Measurements from ENCODE around the gene GSK3B. TPM values are rescaled to one million over a fixed set of nuclear protein-coding genes. Genes with fewer than 3 reads are reported as not detected.
"Not testable (repeated sequence)": the region's sequence is repeated elsewhere in the genome, so short reads cannot be mapped to it uniquely, and the experiment has no call there.

GSK3B gene
- total RNA-seq, 2 donors from 2014 or later, result 57.3 to 59.8 TPM

DNA sequence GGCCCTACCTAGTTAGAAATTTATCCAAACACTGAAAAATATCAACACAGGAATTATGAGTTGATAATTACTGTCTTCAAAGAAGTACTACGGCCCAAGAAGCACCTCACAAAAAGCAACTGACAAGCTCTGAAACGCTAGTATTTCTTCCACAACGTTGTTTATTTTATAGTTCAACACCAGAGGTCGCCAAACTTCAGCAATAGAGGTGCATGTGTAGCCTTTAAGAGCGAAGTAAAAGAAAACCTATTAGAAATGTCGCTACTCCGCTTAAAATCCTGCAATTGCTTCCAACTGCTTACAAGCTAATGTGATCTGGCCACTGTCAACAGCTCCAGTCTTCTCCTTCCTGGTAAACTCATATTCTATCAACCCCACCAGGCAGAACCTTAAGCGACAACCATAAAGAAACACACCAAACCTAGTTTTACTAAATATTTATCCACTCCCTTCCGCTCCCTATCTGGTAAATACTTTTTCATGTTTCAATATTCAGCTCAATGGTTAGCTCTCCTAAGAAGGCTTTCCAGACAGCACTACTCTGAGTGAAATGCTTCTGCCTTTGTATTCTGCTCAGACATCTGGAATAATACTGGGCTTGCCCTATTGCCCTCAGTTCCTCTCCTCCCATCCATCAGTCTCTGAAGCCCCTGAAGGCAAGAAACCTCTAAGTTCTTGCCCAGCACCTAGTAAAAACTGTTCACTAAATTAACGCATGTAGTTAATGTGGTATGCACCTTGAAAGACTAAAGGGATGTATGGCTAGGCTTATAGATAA is 202.1 kb downstream of the GSK3B start:
- 46 to 52% methylated on average over 8 to 10 of the region's 10 CpGs for WGBS, 2 experiments (ENCODE audit: insufficient coverage in 1 of 2, insufficient read length in 1 of 2)
- Histone ChIP-seq H3K27ac (ENCODE audit: low read depth, low read length) (peak overlapping the region; percentile 38), H3K9me3 (ENCODE audit: control insufficient read depth, low read length) (peaks cover 33% of the 10 kb centered on the region), H3K27me3 (ENCODE audit: control insufficient read depth, insufficient read depth, low read length, poor library complexity, severe bottlenecking) (no peaks in the 10 kb centered on the region), H3K36me3 (ENCODE audit: control insufficient read depth, insufficient read depth, low read length) (peaks cover 56% of the 10 kb centered on the region), H3K9ac (ENCODE audit: extremely low read depth, low read length, poor library complexity, severe bottlenecking) (no peak overlapping the region), H3K4me3 (ENCODE audit: low read length) (no peak overlapping the region), H3K4me1 (ENCODE audit: control insufficient read depth, insufficient read depth, low read length) (no peaks in the 10 kb centered on the region)
- Mint-ChIP-seq H3K27me3 (ENCODE audit: insufficient read depth) (no peaks in the 10 kb centered on the region), H3K36me3 (ENCODE audit: low read depth) (peaks cover 40% of the 10 kb centered on the region), H3K27ac (no peak overlapping the region), H3K9me3 (peaks cover 32% of the 10 kb centered on the region), H3K4me3 (no peak overlapping the region), H3K4me1 (peaks cover 4% of the 10 kb centered on the region)
- TF ChIP-seq, protein P1, sequence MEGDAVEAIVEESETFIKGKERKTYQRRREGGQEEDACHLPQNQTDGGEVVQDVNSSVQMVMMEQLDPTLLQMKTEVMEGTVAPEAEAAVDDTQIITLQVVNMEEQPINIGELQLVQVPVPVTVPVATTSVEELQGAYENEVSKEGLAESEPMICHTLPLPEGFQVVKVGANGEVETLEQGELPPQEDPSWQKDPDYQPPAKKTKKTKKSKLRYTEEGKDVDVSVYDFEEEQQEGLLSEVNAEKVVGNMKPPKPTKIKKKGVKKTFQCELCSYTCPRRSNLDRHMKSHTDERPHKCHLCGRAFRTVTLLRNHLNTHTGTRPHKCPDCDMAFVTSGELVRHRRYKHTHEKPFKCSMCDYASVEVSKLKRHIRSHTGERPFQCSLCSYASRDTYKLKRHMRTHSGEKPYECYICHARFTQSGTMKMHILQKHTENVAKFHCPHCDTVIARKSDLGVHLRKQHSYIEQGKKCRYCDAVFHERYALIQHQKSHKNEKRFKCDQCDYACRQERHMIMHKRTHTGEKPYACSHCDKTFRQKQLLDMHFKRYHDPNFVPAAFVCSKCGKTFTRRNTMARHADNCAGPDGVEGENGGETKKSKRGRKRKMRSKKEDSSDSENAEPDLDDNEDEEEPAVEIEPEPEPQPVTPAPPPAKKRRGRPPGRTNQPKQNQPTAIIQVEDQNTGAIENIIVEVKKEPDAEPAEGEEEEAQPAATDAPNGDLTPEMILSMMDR (conservative IDR thresholded peaks at IDR 0.05), result peak; percentile 86
- peak; percentile 60 for DNase-seq

DNA sequence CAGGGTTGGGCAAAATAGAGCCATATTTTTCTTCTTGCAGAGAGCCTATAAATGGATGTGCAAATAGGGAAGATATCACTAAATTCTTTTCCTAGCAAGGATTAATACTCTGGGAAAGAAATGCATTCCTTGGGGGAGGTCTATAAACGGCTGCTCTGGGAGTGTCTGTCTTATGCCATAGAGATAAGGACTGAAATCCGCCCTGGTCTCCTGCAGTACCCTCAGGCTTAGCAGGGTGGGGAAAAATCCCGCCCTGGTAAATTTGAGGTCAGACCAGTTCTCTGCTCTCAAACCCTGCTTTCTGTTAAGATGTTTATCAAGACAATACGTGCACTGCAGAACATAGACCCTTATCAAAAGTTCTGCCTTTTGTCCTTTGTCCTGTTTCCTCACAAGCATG is 205.6 kb downstream of the GSK3B start:
- peak; percentile 44 for DNase-seq
- peaks cover 55% of the 10 kb centered on the region for H3K36me3 Mint-ChIP-seq (ENCODE audit: low read depth)
- H3K27ac ChIP-seq (ENCODE audit: low read depth, low read length); H3K27me3 ChIP-seq (ENCODE audit: control insufficient read depth, insufficient read depth, low read length, poor library complexity, severe bottlenecking); H3K27ac Mint-ChIP-seq; H3K27me3 Mint-ChIP-seq (ENCODE audit: insufficient read depth); H3K4me3 Mint-ChIP-seq; H3K4me1 ChIP-seq (ENCODE audit: control insufficient read depth, insufficient read depth, low read length); H3K4me1 Mint-ChIP-seq; H3K9ac ChIP-seq (ENCODE audit: extremely low read depth, low read length, poor library complexity, severe bottlenecking): not testable (repeated sequence)
- H3K9me3 Mint-ChIP-seq, result peaks cover 33% of the 10 kb centered on the region
- H3K36me3 ChIP-seq (ENCODE audit: control insufficient read depth, insufficient read depth, low read length), result peaks cover 39% of the 10 kb centered on the region
- WGBS, 2 experiments (ENCODE audit: insufficient coverage in 1 of 2, insufficient read length in 1 of 2), result 98 to 99% methylated on average over 4 of the region's 4 CpGs
- H3K9me3 ChIP-seq (ENCODE audit: control insufficient read depth, low read length), result peaks cover 38% of the 10 kb centered on the region
- H3K4me3 ChIP-seq (ENCODE audit: low read length), result peak overlapping the region; percentile 51

DNA sequence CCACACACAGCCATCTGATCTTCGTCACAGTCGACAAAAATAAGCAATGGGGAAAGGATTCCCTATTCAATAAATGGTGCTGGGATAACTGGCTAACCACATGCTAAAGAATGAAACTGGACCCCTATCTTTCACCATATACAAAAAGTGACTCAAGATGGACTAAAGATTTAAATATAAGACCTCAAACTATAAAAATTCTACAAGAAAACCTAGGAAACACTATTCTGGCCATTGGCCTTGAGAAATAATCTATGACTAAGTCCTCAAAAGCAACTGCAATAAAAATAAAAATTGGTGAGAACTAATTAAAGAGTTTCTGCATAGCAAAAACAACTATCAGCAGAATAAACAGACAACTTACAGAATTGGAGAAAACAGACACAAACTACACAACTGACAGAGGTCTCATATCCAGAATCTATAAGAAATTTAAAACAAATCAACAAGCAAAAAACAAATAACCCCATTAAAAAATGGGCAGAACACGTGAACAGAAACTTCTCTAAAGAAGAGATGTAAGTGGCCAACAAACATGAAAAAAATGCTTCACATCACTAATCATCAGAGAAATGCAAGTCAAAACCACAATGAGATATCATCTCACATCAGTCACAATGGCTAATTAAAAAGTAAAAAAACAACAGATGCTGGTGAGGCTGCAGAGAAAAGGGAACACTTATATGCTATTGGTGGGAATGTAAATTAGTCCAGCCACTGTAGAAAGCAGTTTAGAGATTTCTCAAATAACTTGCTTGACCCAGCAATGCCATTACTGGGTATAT is 208.3 kb downstream of the GSK3B start:
- H3K36me3 ChIP-seq (ENCODE audit: control insufficient read depth, insufficient read depth, low read length), result peaks cover 54% of the 10 kb centered on the region
- H3K27me3 ChIP-seq (ENCODE audit: control insufficient read depth, insufficient read depth, low read length, poor library complexity, severe bottlenecking), result no peaks in the 10 kb centered on the region
- no peak for DNase-seq
- Mint-ChIP-seq H3K36me3 (ENCODE audit: low read depth) (peaks cover 65% of the 10 kb centered on the region), H3K9me3 (peaks cover 33% of the 10 kb centered on the region), H3K4me1 (no peaks in the 10 kb centered on the region), H3K27me3 (ENCODE audit: insufficient read depth) (no peaks in the 10 kb centered on the region), H3K27ac (no peak overlapping the region), H3K4me3 (no peak overlapping the region)
- peaks cover 38% of the 10 kb centered on the region for H3K9me3 ChIP-seq (ENCODE audit: control insufficient read depth, low read length)
- H3K4me3 ChIP-seq (ENCODE audit: low read length), result no peak overlapping the region
- no peak overlapping the region for H3K9ac ChIP-seq (ENCODE audit: extremely low read depth, low read length, poor library complexity, severe bottlenecking)
- H3K27ac ChIP-seq (ENCODE audit: low read depth, low read length), result no peak overlapping the region
- TF ChIP-seq, protein P1 (conservative IDR thresholded peaks at IDR 0.05), result no peak
- WGBS, 2 experiments (ENCODE audit: insufficient coverage in 1 of 2, insufficient read length in 1 of 2), result 89 to 100% methylated on average over 2 to 3 of the region's 3 CpGs
- no peaks in the 10 kb centered on the region for H3K4me1 ChIP-seq (ENCODE audit: control insufficient read depth, insufficient read depth, low read length)
